ENCODE measurements around the gene SCN1A.
A peak's percentile ranks its signal among the peaks of the same experiment; 100 is the strongest.

Gene SCN1A

DNA sequence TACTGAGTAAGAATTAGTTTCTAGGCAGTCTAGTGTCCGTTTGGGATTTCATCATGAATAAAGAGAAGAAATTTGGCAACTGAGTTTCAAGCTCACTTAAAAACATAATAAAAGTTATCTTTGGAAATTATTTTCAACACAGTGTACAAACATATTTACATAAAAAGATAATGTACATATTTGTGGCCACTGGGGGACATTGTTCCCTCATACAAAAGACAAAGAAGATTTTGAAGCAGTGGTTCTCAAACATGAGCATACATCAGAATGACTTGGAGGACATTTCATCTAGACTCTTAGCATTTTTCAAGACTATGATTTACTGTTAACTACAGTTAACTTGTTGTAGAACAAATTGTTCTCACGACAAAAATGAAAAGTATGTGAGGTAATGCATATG, 158.6 kb downstream of the SCN1A start:
- no peak for DNase-seq

DNA sequence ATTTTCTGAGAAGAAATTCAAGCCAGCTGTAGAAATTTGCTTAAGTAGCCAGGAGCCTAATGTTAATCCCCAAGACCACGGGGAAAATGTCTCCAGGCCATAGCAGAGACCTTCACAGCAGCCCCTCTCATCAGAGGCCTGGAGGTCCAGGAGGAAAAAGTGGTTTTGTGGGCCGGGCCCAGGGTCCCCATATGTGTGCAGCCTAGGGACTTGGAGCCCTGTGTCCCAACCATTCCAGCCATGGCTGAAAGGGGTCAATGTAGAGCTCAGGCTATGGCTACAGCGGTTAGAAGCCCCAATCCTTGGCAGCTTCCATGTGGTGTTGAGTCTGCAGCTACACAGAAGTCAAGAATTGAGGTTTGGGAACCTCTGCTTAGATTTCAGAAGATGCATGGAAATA, 160.1 kb downstream of the SCN1A start:
- DNase-seq = no peak

DNA sequence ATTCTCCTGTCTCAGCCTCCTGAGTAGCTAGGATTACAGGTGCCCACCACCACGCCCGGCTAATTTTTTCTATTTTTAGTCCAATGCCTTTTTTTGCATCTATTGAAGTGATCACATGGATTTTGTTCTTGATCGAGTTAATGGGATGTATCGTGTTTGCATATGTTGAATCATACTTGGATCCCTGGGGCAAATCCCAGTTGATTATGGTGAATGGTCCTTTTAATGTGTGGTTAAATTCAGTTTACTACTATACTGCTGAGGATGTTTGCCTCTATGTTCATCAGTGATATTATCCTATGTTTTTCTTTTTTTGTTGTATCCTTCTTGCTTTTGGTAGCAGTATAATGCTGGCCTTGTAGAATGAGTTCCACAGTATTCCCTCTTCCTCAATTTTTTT, 166.0 kb downstream of the SCN1A start:
- DNase-seq = no peak

DNA sequence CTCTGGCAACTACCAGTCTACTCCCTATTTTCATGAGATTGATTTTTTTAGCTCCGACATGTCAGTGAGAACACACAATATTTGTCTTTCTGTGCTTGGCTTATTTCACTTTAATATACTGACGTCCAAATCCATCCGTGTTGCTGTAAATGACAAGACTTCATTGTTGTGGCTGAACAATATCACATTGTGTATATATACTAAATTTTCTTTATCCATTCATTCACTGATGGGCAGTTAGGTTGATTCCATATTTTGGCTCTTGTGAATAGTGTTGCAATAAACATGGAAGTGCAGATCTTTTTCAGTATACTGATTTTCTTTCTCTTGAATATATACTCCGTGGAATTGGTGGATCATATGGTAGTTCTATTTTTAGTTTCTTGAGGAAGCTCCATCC, 168.4 kb downstream of the SCN1A start:
- no peak for DNase-seq

DNA sequence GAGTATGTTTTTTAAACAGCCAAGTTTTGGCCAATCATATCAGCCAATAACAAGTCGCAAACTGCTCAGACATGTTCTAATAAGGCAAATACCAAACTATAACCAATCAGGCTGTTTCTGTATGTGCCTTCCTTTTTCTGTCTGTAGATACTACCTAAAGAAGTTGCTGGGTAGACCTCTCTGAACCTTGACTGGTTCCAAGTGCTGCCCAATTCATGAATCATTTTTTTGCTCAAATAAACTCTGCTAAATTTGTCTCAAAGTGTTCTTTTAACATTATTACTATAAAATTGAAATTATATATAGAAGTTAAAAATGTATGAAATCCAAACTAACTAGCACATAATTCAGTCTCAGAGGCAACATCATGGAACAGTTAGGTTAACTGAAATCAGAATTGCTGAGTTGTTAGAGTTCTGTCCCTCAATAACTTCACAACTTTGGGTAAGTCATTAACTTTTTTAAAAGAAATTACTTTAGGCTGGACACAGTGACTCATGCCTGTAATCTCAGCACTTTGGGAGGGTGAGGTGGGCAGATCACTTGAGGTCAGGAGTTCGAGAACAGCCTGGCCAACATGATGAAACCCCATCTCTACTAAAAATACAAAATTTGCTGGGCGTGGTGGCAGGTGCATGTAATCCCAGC, 169.4 kb downstream of the SCN1A start:
- no peak for DNase-seq

DNA sequence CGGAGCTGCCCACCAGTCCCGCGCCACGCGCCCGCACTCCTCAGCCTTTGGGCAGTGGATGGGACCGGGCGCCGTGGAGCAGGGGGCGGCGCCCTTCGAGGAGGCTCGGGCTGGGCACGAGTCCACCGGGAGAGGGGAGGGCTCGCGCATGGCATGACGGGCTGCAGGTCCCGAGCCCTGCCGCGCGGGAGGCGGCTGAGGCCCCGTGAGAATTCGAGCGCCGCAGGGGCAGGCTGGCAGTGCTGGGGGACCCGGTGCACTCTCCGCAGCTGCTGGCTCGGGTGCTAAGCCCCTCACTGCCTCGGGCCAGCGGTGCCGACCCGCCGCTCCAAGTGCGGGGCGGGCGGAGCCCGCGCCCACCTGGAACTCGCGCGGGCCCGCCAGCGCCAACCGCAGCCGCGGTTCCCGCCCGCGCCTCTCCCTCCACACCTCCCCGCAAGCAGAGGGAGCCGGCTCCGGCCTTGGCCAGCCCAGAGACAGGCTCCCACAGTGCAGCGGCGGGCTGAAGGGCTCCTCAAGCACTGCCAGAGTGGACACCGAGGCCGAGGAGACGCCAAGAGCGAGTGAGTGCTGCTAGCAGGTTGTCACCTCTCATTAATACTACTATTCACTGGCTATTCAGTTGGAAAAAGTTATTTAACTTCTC, 170.7 kb downstream of the SCN1A start:
- DNase-seq = no peak

DNA sequence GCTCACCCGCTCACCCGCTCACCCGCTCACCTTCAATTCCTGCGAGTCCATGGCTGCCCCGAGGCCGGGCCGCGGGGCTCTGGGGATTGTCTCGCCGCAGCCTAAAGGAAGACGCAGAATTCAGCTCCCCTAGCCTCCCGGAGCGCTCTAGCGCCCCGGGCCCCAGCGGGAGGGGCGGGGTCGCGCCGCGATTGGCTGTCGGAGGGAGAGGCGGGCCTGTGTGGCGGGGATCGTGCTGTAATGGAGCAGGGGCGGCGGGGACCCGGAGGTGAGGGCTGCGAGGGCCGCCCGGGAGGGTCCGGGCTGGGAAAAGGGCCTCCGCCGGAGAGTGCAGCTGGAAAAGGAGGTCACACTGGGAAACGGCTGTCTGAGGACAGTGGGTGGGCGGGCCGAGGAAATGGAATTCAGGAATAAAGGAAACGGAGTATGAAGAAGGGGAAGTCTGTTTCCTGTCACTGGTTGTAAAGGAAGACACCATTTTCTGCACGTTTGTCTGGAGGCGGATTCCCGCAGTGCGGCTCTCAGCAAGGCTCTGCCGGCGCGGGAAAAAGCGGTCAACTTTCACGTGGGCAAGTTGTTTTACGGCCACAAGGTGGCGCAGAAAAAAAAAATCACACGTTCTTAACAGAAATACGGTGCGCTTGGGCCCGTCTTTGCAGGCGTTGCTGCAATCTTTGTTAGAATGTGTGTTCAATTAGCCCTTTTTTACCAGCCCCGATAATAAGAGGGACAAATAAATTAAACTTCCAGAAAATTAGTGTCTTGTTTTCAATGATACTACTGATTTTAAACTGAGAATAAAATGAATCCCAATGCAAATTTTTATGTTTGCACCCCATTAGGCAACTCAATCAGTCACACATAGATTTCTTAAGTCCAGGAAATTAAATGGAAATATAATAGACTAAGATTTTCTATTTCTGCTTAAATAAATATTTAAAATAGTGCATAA, 173.9 kb downstream of the SCN1A start, which contains the start of gene TTC21B:
Gene TTC21B (minus strand): TSS at position 122 of the 952 bp plus-strand sequence. CDS start 71 bp downstream, at position 51.
- DNase-seq = peak; percentile 90 to 92

DNA sequence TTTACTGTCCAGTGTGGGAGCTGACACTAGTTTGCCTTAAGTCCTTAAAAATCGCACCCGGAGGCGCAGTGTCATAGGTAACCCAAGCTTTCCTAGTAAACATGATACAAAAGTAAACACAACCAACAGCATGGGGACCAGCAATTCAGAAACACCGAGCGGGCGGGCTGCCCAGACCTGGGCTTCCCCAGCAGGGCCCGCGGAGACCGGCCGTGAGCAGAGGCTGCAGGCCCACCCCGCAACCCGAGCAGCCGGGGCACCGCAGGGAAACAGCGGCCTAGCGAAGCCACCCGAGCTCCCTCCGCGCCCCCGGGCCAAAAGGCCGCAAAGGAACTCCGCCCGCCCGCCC, 174.5 kb downstream of the SCN1A start:
- DNase-seq = no peak

DNA sequence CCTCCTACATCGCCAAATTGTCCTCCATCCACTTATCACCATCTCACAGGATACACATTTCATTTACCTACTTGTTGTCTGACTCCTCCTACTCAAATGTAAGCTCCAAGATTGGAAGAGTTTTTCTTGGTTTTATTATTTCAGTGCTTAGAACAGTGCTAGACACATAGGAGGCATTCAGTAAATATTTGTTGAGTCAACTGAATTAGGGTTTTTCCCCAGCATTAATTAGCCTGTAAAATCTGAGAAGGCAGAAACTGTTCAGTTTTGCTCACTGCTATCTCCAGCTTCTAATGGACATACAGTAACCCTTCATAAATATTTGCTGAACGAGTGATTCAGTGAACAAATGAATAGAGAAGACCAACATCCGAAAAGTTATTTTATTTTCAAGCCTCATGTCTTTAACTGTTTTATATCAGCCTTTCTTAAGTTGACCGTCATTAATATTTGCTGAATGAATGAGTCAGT, 175.0 kb downstream of the SCN1A start:
- DNase-seq = peak in 1 of 2 donors; percentile 22

DNA sequence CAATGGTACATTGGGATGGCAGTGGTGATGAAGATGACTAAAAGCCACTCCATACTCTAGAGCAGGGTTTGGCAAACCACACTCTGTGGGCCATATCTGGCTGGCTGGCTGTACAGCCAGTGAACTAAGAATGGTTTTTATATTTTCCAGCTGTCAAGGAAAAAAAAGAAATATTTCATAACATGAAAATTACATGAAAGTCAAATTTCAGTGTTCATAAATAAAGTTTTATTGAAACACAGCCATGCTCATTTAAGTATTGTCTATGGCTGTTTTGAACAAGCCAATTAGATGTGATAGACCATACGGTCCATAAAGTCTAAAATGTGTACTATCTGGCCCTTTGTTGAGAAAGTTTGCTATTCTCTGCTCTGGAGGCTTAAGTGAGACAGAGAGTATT, 175.7 kb downstream of the SCN1A start:
- DNase-seq = no peak

DNA sequence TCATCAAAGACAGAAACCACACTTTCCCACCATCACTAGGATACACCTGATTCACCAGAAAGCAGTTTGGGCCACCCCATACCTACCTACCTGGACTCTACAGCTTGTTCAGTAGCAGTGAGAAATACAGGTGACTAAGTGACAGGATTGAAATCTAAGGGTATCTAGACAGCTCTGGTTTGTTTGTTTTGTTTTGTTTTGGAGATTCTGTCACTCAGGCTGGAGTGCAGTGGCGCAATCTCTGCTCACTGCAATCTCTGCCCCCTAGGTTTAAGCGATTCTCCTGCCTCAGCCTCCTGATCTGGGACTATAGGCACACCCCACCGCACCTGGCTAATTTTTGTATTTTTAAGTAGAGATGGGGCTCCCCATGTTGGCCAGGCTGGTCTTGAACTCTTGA, 177.4 kb downstream of the SCN1A start:
- DNase-seq = no peak

DNA sequence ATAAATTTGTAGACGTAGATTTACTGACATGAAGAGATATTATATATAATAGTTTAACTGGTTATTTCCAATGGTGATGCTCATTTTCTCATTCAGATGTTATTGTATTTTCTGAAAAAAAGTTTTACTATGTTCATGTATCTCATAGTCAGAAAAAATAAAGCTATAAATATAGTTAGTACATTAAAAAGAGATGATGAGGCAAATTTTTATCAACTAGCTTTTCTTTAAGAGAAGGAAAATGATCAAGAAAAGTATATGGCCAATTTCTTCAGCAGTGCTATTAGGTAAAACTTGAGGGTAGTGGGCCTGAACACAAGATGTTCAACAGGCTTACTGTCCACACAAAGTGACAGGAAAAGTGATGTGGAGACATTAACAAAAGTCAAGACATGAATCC, 186.0 kb downstream of the SCN1A start:
- DNase-seq = no peak

DNA sequence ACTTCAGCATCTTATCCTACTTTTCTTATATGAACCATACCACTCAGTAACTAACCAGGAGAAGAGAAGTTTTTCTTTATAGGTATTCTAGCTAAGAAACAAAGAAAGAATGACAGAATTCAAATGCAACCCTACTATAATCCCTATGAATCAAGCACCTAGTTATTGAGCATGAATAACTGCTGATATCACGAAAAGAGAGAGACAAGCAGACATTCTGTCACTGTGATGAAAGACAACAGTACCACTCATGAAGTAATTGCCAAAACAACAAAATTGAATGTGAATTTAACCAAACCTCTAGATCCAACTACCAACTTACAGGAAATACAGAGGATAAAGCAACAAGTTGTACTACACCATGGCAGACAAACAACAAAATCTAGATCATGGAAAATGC, 189.6 kb downstream of the SCN1A start:
- no peak for DNase-seq

Data from CD4-positive, alpha-beta T cell treated with Interleukin-1 beta for 1 hour (primary cell).